ENCODE data around the gene MYL10.

Gene MYL10

DNA sequence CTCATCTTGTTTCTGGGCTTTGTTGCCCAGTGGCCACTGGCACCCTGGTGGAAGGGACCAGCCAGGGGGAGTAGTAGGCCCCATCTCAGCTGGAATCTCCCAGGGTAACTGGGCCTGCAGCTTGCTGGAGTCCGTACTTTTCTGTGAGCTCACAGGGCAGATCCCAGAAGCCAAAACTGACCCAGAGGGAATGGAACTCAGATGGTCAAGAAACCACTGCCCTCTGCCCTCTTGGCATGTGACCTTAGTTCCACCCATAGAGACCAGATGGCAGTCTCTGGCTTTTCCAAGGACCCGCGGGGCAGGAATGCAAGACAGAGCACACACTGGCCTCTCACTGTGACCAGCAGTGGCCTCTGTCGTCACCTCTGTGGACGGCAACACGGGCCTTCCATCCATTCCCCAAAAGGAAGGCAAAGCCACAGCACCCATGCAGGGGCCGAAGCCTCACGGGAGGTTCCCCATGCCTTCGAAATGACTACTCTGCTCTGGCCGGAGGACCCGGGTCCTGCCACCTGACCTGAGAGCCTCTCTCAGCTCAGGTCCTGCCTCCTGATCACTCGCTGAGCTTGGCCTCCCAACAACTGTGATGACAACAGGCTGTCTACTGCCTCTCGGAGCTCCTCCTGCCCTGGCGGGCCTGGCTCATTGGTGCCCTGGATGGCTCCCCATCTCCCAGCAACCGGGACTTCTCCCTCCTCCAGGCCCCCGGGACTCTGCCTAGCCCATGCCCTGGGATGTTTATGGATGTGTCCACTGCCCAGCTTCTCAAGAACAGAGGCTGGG is 29.9 kb downstream of the MYL10 start:
- in situ Hi-C loops (cut with HindIII; ENCODE audit: low sequenced_read_pairs): no loop called here

DNA sequence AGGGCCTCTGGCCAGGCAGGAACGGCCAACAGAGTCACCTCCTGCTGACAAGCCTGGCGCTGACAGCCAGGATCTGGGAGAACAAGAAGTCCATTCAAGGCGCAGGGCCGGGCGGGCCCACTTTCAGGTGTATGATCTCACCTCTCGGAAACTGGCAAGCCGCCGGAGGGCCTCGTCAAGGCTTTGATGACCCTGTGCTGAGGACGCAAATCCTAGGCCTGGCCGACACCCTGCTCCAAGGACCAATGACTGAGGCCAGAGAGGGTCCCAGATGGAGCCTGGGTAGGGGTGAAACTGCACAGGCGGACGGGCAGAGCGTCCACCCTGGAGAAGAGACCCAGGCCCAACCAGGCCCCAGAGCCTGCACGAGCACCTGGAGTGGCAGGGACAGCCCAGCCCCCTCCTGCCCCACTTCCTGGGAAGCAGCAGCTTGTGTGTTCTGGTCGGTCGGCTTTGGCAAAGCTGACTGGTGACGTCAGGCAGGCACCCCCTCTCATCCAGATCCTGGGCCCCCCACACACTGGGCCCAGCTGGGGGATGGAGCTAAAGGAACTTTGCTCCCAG is 30.6 kb downstream of the MYL10 start:
- in situ Hi-C loops (cut with HindIII; ENCODE audit: low sequenced_read_pairs): no loop called here

DNA sequence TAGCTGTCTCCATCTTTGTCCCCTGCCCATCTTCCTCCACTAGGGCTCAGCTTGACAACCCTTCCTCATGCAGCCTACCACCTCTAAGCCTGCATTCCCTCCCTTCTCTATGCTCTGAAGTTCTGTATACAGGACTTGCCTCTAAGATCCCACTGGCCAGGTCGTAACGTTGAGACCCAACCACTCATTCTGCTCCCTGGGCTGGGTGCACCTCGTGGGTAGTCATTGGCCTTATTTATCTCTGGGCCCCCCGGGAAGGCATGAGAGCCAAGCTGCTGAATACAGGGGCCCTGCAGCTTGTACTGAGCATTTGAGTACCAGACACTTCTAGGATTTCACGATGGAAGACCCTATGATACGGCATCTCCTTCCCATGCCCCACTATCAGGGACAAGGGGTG is 31.2 kb downstream of the MYL10 start:
- in situ Hi-C loops (cut with HindIII; ENCODE audit: low sequenced_read_pairs): no loop called here

DNA sequence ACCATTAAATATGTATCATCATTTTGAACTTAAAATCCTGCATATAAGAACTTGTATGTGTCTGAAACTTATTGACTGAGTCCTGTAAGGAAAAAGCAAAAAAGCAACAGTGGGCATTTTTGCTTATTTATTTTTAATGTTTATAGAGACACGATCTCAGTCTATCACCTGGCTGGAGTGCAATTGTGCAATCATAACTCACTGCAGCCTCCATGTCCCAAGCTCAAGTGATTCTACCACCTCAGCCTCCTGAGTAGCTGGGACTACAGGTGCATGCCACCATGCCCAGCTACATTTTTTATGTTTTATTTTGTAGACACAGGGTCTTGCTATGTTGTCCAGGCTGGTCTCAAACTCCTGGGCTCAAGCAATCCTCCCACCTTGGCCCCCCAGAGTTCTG is 32.2 kb downstream of the MYL10 start:
- in situ Hi-C loops (cut with HindIII; ENCODE audit: low sequenced_read_pairs): no loop called here

DNA sequence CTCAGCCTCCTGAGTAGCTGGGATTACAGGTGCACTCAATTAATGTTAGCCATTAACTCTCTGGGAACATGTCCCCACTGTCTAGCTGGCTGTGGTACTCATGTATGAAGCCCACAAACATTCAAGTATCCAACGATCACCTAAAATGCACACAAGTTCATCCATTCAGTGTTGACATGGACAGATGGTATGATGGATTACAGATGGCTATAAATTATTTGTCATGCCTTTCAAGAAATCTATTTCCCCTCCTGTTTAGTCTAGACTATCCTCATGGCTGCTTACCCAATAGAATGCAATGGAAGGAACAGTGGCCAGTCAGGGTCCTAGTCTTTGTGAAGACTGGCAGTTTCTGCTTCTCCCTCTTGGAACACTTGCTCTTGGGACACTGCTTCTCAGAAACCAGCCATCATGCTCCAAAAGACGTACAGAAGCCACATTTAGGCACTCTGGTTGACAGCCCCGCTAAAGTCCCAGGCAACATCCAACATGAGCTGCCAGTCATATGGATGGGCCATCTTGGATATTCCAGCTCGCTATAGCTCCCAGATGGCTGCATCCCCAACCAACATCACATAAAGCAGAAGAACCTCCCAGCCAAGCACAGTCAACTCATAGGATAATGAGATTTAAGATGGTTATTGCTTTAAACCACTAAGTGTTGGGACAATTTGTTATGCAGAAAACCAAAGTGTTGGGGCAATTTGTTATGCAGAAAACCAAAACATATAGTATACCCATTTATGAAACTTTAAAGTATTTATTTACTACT is 33.1 kb downstream of the MYL10 start:
- in situ Hi-C loops (cut with HindIII; ENCODE audit: low sequenced_read_pairs): no loop called here

DNA sequence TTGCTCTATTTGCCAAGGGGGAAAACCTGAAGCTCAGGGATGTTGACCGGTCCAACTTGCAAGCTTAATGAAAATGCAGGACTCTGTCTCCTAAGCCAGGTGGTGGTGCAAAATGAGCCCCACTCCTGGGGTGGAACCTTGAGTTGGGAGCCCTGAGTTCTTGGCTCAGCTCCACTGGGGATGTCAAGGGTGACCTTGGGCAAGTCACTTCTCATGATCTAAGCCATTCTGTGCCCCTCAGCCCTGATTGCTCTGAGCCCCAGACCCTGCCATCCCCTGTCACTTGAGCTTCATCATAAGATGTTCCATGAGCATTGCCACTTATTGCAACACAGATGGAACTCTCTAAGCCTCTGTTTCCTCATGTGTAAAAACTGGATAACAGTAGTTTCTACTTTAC is 33.9 kb downstream of the MYL10 start:
- in situ Hi-C loops (cut with HindIII; ENCODE audit: low sequenced_read_pairs): no loop called here

DNA sequence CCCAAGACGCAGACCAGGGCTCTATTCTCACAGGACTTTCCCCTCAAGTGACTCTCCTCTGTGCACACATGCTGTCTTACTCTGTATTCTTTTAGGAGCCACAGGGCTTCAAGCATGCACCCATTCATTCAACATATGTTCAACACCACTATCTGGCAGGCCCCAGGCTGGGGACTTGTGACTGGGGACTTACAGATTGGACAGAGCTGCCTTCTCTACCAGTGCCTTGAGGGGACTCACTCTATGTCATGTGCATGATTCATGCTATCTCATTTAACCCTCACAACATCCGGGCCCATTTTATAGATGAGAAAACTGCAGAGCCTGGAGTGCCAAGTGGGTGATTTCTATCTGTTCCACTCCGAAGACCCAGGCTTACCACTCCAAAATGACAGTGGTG is 34.3 kb downstream of the MYL10 start:
- in situ Hi-C loops (cut with HindIII; ENCODE audit: low sequenced_read_pairs): no loop called here

DNA sequence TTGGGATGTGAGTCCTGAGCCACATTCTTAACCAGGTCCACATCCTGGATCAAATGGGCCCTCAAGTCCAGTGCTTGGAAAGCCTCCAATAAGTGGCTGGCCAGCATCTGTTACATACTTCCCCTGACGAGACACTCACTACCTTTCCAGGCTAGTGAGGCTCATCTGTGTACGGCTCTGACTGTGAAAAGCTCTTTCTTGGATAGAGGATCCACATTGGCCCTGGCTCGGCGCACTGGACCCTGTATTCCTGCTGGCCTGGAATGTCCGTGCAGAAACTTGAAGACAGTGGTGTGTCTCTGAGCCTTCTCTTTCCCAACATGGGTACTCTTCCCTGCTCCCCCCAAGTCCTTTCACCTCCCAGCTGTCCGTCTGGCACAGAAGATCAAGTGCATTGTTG is 35.5 kb downstream of the MYL10 start:
- in situ Hi-C loops (cut with HindIII; ENCODE audit: low sequenced_read_pairs): no loop called here

DNA sequence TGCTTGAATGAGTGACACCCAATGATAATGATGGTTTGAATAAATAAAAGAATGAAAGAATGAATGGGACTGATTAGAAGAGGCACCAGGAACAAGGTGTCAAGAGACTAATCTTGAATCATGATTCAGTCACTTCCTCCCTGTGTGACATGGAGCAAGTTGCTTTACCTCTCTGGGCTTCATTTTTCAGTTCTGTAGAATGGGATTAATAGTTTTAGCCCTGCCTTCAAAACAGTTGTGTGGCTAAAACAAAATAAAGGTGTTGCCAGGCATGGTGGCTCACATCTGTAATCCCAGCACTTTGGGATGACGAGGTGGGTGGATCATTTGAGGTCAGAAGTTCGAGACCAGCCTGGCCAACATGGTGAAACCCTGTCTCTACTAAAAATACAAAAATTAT is 37.6 kb downstream of the MYL10 start:
- in situ Hi-C loops (cut with HindIII; ENCODE audit: low sequenced_read_pairs): no loop called here

DNA sequence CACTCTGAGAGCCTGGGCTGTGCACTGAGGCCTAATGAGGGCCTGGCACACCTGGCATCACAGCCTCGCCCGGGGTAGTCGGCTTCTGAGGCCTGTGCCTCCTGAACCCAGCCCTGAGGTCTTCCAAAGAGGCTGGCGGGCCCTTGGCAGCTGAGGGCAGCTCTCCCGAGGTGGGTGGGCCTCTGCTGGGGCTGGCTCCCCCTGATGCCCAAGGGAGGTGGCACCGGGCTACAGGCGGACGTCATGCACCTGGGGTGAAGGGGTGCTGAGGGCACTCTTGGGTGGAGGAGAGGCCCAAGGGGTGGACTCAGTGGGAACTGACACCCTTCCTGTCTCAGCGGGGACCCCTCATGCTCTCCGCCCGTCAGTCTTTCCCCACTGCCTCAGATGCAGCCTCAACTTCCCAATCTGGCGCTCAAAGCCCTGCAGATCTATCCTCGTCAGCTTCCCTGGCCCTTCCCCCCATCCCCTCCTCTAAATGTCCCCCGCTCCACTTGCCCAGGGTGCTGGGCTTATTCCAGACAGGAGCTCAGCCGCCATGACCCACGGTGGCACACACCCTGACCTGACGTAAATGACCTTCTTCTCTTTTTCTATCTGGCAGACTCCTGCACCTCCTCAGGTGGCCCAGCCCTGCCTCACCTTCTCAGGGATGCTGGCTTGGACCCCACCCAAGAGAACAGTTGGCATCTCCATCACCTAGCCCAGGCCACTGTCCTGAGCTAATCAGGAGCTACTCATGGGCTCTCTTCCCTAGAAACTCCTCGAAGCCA is 38.2 kb downstream of the MYL10 start:
- in situ Hi-C loops (cut with HindIII; ENCODE audit: low sequenced_read_pairs): no loop called here

DNA sequence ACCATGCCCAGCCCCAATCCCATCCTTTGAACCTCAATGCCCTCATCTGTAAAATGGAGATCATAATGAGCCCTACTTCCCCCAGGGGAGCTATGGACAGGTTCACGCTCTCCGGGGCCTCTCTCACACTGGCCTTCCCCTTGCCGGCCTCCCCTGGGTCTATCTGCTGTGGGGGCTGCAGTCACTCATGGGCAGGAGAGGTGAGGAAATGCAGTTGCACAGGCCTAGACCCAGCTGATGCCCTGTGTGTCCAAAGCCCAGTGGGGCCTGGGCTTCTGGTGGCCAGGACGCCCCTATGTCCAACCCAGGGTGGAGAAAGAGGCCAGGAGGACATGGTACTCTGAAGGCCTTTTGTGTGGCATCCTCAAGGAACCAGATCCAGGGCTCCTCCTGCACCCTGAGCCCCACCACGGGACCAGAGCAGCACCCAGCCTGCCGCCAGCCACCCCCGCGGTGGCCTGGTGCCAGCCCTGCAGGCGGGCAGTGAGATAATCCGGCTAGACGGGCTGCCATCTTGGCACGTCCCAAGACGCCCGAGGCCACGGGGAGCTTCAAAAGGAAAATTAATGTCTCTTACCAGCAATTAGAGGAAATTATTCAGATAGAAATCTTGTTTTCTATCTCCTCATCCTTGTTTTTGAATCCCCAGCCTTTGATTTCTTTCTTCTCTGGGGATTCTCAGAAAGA is 39.0 kb downstream of the MYL10 start:
- in situ Hi-C loops (cut with HindIII; ENCODE audit: low sequenced_read_pairs): no loop called here

DNA sequence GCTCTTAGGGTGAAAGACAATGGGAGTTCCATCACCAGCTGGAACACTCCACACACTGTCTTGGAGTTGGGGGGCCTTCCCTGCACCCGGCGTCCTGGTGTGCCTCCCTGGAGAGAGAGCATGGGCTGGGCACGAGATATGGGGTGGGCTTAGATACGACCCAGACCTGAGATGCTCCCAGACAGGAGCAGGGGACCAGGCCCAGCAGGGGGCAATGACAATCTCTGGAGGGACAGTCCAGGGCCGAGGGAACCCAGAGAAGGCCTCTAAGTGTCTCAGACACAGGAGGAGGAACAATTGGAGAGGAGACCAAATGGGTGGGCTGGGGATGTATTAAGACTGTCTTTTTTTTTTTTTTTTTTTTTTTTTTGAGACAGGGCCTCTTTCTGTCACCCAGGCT is 40.0 kb downstream of the MYL10 start:
- in situ Hi-C loops (cut with HindIII; ENCODE audit: low sequenced_read_pairs): no loop called here

DNA sequence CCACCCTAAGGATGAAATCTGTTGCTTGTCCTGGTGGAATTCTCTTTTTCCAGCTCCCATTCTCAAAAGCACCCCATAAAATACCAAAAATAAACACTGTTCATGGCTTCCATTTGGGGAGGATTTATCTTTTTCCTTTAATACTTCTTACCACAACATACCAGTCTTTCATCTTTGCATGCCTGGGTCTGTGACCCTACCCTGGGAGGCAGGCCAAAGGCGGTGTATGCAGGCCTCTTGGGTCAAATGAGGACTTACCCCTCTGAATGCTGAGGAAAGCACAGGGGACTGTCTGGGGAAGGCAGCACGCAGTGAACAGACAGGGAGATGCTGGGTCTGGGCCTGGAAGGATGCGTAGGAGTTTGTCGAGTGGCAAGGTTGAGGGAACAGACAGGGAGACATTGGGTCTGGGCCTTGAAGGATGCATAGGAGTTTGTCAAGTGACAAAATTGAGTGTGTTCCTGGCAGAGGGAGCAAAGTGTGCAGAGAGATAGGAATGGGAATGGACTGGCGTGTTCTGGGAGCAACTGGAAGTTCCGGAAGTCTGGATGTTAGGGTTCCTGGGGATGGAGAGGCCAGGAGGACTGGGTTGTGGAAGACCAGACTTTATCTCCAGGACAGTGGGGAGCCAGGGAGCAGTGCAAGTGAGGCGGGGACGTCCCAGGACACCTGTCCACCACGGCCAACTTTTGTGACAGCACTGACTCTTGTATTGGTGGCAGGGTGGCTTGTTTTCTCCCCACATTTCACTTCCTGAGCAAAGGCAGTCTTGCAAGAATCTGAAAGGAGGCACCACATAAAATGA is 40.8 kb downstream of the MYL10 start:
- in situ Hi-C loops (cut with HindIII; ENCODE audit: low sequenced_read_pairs): no loop called here

DNA sequence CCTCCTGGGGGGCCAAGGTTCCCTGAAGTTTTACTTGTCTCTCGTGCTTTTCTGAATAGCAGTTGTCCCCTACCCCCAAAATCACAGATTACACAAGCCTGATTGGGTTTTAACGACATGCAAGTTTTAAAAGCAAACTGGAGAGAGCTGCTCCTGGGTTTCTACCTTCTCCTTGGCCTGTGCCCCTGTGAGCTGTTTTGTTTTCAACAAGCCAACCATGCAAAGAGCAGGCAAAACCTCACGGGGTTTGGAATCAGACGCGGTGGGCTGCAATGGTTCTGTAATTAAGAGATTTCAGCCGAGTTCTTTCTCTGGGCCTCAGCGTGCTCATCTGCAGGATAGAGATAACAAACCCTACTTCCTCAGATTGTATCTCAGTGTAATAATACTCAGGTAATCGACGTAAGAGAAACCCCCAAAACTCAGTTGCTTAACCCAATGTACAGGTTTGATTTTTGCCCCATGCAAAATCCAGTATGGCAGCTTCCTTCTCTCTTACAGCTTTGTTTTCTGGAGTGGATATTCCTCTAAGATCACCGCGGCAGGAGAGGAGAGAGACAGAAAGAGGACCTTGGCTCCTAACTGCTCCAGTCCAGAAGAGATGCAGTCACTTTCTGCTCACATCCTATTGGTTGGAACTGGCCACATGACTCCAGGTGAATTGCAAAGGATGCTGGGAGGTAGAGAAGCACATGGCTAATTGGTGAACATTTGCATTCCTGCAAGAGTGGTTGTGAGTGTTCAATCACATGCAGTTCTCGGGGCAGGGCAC is 42.0 kb downstream of the MYL10 start:
- in situ Hi-C loops (cut with HindIII; ENCODE audit: low sequenced_read_pairs): no loop called here

DNA sequence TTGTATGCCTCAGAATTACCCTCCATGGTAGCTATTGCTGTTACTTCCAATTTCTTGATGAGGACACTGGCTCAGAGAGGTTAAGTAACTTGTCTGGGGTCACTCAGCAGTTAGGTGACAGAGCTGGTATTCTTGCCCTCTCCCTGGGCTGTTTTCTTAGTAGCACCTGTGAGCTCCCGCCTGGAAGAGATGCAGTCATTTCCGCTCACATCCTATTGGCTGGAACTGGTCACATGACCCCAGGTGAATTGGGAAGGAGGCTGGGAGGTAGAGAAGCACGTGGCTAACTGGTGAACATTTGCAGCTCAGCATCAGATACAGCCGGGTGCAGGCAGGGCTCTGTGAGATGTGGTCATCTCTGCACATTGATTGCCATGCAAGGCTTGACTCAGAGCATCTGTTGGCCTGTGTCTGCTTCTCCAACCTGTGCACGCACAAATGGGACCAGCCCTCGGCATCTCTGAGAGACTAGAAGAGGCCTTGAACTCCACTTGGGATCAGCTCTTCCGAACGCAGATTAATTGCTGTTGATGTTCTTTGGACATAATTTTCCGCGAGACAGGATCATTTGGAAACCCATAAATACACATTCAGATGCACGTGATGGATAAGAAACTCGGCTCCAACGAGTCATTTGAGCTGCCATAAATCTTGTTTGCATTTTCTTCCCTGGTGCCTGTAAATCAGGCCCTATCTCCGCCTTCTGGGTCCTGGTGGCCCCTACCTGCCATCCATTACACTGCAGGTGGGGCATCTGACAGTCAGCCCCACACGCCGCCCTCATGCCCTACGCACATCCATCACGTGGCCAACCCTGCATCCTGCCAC is 42.8 kb downstream of the MYL10 start:
- in situ Hi-C loops (cut with HindIII; ENCODE audit: low sequenced_read_pairs): no loop called here

DNA sequence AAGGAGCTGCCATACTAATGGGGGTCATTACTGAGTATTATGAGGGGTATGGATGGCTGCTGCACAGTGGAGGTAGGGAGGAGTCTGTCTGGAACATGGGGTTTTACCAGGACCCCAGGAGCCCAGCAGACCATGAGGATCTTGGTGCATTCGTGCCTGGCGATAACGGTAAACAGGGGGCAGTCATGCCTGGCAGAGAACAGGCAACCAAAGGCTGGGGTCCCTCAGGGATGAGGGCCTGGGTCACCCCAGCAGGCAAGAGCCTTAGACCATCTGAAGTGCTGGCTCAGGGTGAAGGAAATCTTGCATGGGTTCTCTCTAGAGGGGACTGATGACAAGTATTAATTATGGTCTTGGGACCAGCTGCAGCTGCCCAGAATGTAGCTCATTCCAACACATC is 46.1 kb downstream of the MYL10 start:
- in situ Hi-C loops (cut with HindIII; ENCODE audit: low sequenced_read_pairs): no loop called here

DNA sequence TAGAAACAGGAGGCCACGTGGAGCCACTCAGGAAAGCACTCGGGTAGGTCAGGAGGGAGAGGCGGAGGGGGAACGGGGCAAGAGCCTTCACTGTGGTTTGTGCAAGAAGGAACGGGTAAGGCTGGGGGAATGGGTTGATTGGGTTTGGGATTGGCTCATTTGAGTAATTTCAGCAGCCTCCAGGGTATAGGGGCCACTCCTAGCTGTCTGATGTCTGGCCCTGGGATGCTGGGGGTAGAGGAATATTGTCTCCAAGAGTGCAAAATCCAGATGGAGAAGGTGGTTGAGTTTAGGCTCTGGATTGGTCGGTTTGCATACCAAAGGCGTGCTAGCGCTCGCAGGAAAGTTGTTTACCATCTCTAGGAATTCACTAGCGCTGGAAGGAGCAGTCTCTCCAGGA is 47.2 kb downstream of the MYL10 start:
- in situ Hi-C loops (cut with HindIII; ENCODE audit: low sequenced_read_pairs): no loop called here

DNA sequence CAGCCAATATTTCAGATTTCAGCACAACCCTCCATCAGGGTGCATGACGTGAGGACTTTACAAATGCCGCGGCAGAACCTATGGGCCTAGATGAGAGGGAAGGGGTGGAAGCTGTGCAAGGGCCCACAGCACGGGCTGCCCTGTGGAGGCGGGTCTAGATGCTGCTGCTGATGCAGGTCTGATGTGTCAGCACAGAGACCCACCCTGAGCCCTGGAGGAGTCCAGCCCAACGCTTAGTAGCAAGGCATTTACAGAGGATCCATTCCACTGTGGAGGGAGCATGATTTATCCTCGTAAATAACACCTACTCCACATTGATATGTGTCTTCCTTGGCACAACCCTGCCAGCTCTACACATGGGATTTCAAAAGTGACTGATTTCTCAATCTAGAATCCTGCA is 48.5 kb downstream of the MYL10 start:
- in situ Hi-C loops (cut with HindIII; ENCODE audit: low sequenced_read_pairs): no loop called here

Data from DLD1 (cell line).